ENCODE results near the gene DCT.

The DCT gene

GRCh38 chr13:94435604-94436226, 43.8 kb downstream of the DCT start:
- DNase-seq (ENCODE audit: low spot score) = peak; percentile 53
- CTCF ChIA-PET = interaction anchor here (0.6 to 5.1 kb wide), 12 partner anchors 11 to 1043 kb away, joined by 3 to 31 read pairs (median 4); no protein-coding TSS in a partner anchor
- POLR2A ChIA-PET (ENCODE audit: low non-redundant PET) = interaction anchor here (0.6 kb wide), 1 partner anchor 692 kb away, joined by 3 read pairs; no protein-coding TSS in a partner anchor
- peak; percentile 71 for TF ChIP-seq CTCF (conservative IDR thresholded peaks at IDR 0.05; ENCODE audit: low read depth)
- no peak overlapping the region for H3K27ac ChIP-seq

- POLR2A ChIA-PET (ENCODE audit: low non-redundant PET) = no interaction called here
- TF ChIP-seq CTCF (conservative IDR thresholded peaks at IDR 0.05; ENCODE audit: low read depth) = no peak
- CTCF ChIA-PET = interaction anchor here (0.7 to 5.1 kb wide), 3 partner anchors 65 to 1074 kb away, joined by 3 to 31 read pairs (median 4); no protein-coding TSS in a partner anchor
- DNase-seq (ENCODE audit: low spot score) = no peak
- no peak overlapping the region for H3K27ac ChIP-seq
These were observed 46.2 kb downstream of the DCT start for GRCh38 chr13:94433055-94433961.

GRCh38 chr13:94431987-94432386, 47.5 kb downstream of the DCT start:
- DNase-seq (ENCODE audit: low spot score) = no peak
- no peak overlapping the region for H3K27ac ChIP-seq
- CTCF ChIA-PET = interaction anchor here (1.2 kb wide), 1 partner anchor 186 kb away, joined by 5 read pairs; no protein-coding TSS in a partner anchor
- no peak for TF ChIP-seq CTCF (conservative IDR thresholded peaks at IDR 0.05; ENCODE audit: low read depth)
- POLR2A ChIA-PET (ENCODE audit: low non-redundant PET) = no interaction called here

- no peak for DNase-seq (ENCODE audit: low spot score)
- TF ChIP-seq CTCF (conservative IDR thresholded peaks at IDR 0.05; ENCODE audit: low read depth) = 0 out of 2 replicates have a peak, but pooled peaks have one; percentile 14
- ChIA-PET CTCF (interaction anchor here (0.7 to 1.2 kb wide), 2 partner anchors 186 to 430 kb away, joined by 4 to 5 read pairs; no protein-coding TSS in a partner anchor), POLR2A (ENCODE audit: low non-redundant PET) (no interaction called here)
- H3K27ac ChIP-seq = no peak overlapping the region
These were observed 47.9 kb downstream of the DCT start for GRCh38 chr13:94431574-94431973.

GRCh38 chr13:94427313-94427953, 52.0 kb downstream of the DCT start:
- no peak for DNase-seq (ENCODE audit: low spot score)
- H3K27ac ChIP-seq = no peak overlapping the region
- ChIA-PET CTCF (interaction anchor here (0.6 kb wide), 2 partner anchors 102 to 280 kb away, joined by 3 read pairs; no protein-coding TSS in a partner anchor), POLR2A (ENCODE audit: low non-redundant PET) (no interaction called here)
- no peak for TF ChIP-seq CTCF (conservative IDR thresholded peaks at IDR 0.05; ENCODE audit: low read depth)

- CTCF ChIA-PET = interaction anchor here (0.7 kb wide), 1 partner anchor 28 kb away, joined by 3 read pairs; no protein-coding TSS in a partner anchor
These were observed 59.6 kb downstream of the DCT start for GRCh38 chr13:94419925-94420305.

More at GRCh38 chr13:94419925-94420305, 59.6 kb downstream of the DCT start:
- H3K27ac ChIP-seq = no peak overlapping the region
- no peak for TF ChIP-seq CTCF (conservative IDR thresholded peaks at IDR 0.05; ENCODE audit: low read depth)
- POLR2A ChIA-PET (ENCODE audit: low non-redundant PET) = no interaction called here
- DNase-seq (ENCODE audit: low spot score) = no peak

All from RWPE1 (cell line).